GM19438 (cell line): ENCODE results near the gene SYT8.
"Not testable (repeated sequence)": the region's sequence is repeated elsewhere in the genome, so short reads cannot be mapped to it uniquely, and the experiment has no call there.

Experiments used
- ATAC-seq: cut with Tn5 transposase; IDR thresholded peaks from one replicate; pipeline ENCODE4 v1.9.1; 2021; ENCODE audit warnings: low read depth; ENCODE audit not compliant: unreplicated experiment

SYT8 gene

DNA sequence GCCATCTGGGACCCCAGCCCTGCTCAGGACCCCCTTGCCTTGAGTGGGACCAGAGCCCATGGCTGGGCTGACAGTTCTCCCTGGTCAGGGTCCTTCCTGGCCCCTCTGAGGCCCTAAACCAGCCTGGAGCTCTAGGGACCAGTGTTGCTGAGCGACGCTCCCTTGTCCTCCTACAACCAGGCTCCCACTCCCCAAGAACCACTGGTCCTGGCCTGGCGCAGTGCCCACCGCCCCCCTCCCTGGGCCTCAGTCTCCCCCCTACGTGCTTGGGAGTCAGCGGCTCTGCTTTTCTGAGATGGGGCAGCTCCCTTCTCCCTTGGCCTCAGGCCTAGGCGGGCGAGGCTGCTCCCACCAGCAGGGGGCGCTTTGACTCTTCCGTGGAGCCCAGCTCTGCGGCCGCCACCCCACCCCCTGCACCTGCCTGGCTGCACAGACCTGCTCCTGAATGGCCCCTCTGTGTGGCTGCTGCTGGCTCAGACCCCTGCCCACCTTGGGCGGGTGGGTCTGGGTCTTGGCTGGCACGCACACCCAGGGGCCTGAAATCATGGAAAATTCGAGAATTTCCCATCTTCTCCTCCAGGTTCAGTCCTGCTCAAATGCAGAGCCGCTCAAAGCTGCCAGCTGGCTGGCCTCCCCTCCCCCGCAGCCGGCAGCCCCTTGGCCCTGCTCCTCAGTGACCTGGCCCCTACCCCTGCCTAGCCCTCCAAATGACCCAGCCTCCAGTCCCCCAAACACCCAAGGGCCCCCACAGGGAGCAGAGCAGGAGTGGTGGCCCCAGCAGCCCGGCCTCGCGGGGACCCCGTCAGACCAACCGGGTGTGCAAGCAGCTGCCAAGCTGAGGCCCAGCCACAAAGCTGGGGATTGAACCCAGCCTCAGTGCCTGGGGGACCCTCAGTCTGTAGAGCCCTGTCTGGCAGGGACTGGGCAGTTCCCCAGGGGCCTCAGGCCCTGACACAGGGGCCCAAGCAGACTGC, 47.8 kb downstream of the SYT8 start:
- peak; percentile 63 for ATAC-seq

- no peak for ATAC-seq
Measured at GRCh38 chr11:1883346-1884302, 48.8 kb downstream of the SYT8 start.

GRCh38 chr11:1884303-1884700, 49.5 kb downstream of the SYT8 start:
- no peak for ATAC-seq

GRCh38 chr11:1886551-1886950, 51.8 kb downstream of the SYT8 start:
- ATAC-seq: not testable (repeated sequence)
